GM18520 (cell line): ENCODE results near the gene TBX19.
"Not testable (repeated sequence)": the region's sequence is repeated elsewhere in the genome, so short reads cannot be mapped to it uniquely, and the experiment has no call there.

ENCODE experiments used
- ATAC-seq: cut with Tn5 transposase; IDR thresholded peaks from one replicate; pipeline ENCODE4 v1.9.1; 2021; ENCODE audit not compliant: unreplicated experiment

The TBX19 gene

DNA sequence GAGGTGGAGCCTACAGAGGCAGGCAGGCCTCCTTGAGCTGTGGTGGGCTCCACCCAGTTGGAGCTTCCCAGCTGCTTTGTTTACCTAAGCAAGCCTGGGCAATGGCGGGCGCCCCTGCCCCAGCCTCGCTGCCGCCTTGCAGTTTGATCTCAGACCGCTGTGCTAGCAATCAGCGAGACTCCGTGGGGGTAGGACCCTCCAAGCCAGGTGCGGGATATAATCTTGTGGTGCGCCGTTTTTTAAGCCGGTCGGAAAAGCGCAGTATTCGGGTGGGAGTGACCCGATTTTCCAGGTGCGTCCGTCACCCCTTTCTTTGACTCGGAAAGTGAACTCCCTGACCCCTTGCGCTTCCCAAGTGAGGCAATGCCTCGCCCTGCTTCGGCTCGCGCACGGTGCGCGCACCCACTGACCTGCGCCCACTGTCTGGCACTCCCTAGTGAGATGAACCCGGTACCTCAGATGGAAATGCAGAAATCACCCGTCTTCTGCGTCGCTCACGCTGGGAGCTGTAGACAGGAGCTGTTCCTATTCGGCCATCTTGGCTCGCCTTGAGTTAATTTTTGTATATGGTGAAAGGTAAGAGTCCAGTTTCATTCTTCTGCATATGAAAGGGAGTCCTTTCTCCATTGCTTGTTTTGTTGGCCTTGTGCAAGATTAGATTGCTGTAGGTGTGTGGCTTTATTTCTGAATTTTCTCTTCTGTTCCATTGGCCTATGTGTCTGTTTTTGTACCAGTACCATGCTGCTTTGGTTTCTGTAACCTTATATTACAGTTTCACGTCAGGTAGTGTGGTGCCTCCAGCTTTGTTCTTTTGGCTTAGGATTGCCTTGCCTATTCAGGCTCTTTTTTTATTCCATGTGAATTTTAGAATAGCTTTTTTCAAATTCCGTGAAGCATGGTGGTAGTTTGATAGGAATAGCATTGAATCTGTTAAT lies 73.9 kb downstream of the TBX19 start:
- ATAC-seq, result not testable (repeated sequence)

DNA sequence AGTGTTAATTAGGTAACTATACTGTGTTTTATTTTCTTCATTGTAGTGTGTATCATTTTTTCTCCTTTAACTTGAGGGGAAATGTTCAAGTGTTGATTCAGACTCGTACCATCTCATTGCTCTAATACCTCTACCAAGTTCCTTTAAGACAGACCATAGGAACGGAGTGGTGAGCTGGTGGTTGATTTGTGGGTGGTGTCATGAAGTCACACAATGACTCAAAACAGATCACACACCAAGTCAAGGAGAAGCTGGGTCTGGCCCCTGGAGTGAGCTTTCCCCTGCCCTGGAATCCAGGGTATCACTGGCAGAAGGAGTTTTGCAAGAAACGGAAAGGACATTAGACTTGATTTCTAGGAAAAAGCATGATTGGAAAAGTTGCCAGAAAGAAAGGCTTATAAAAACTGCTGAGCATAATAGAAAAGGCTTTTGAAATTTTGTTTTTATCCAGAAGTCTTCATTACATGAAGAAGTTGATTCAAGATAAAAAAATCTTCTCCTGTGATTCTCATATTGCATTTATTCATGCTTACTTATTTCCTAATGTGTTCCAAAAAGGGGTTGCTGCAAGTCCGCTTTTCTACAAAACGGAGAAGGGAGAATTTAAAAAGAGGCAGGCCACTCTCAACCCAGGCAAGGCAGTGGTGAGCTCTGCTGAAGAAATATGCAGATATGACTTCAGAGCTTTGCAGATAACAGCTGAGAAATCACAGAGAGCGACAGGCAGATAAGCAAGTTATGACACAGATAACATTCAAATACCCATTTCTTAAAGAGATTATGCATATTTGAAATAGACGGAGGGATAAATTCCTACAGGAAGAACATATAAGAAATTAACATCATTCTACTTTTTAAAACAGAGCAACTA lies 79.7 kb downstream of the TBX19 start:
- ATAC-seq, result no peak

DNA sequence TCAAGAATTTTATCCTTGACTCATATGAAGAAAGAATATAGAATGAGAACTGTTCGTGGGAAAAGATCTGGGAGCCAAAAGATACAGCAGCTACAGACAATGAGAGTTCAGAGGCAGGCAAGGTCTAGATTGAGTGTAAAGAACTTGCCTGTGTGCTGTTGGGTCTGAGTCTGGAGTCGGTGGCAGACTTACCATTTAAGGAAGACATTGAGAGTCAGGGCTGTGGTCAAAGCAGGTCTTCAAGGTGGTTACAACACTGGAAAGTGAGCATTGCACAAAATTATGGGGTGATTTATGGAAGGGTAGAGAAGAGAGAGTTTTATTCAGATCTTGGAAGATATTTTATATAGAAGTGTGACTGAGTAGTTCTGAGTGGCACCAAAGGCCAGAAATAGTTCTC lies 80.6 kb downstream of the TBX19 start:
- ATAC-seq, result no peak

DNA sequence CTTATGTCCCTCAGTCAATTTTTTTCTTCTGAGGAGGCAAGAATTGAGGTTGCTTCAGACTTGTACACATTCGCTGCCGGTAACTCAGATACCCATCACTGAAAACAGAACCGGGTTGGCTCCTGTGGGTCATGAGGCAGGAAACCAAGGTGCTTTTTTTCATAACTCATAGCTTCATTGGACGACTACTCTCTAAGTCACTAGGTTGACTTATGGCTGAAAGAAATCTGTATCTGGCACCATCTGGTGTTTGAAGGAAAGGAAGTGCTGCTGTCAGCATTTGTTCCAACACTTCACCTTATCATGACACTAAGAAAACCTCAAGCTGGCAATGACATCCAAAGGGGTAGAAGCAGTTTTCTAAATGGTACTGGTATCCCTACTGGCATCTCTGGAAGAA lies 82.3 kb downstream of the TBX19 start:
- no peak for ATAC-seq
